Smooth muscle cell (in vitro differentiated cells): ENCODE data around the gene AGPAT4. TPM values are rescaled to one million over a fixed set of nuclear protein-coding genes. Genes with fewer than 3 reads are reported as not detected.

Experiments used
- DNase-seq: peaks from one replicate; lab custom pipeline; 2025; ENCODE audit not compliant: unreplicated experiment; lab: John Stamatoyannopoulos, UW
- H2AFZ ChIP-seq: fragments of 200-600 bp; sonication (generic); 2 replicates; pipeline ENCODE4 v1.6.0; 2016; ENCODE audit warnings: antibody characterized with exemption, low read depth, mild to moderate bottlenecking
- H3F3A ChIP-seq: fragments of 200-600 bp; sonication (generic); 2 replicates; pipeline ENCODE4 v1.6.0; 2017; ENCODE audit warnings: antibody characterized with exemption, low read depth
- H3K27ac ChIP-seq: fragments of 200-600 bp; sonication (generic); 2 replicates; pipeline ENCODE4 v1.5.1; 2016; ENCODE audit warnings: low read depth, mild to moderate bottlenecking
- H3K27me3 ChIP-seq: fragments of 200-600 bp; sonication (generic); 2 replicates; pipeline ENCODE4 v1.6.1; 2016; ENCODE audit warnings: low read depth, mild to moderate bottlenecking
- H3K36me3 ChIP-seq: fragments of 200-600 bp; sonication (generic); 2 replicates; pipeline ENCODE4 v1.5.1; 2016; ENCODE audit warnings: low read depth
- H3K4me1 ChIP-seq: fragments of 200-600 bp; sonication (generic); 2 replicates; pipeline ENCODE4 v1.5.1; 2016; ENCODE audit warnings: low read depth
- H3K4me2 ChIP-seq: fragments of 200-600 bp; sonication (generic); 2 replicates; pipeline ENCODE4 v1.6.0; 2016; ENCODE audit warnings: mild to moderate bottlenecking
- H3K4me3 ChIP-seq: fragments of 200-600 bp; sonication (generic); 2 replicates; pipeline ENCODE4 v1.5.1; 2016; ENCODE audit warnings: mild to moderate bottlenecking
- H3K79me2 ChIP-seq: fragments of 200-600 bp; sonication (generic); 2 replicates; pipeline ENCODE4 v1.6.0; 2016; ENCODE audit warnings: low read depth, mild to moderate bottlenecking
- H3K9ac ChIP-seq: fragments of 200-600 bp; sonication (generic); 2 replicates; pipeline ENCODE4 v1.6.0; 2016; ENCODE audit warnings: low read depth
- H3K9me3 ChIP-seq: fragments of 200-600 bp; sonication (generic); replicated peaks from 2 replicates; pipeline ENCODE4 v1.5.1; 2016; ENCODE audit warnings: low read depth
- H4K20me1 ChIP-seq: fragments of 200-600 bp; sonication (generic); 2 replicates; pipeline ENCODE4 v1.6.0; 2016; ENCODE audit warnings: low read depth
- whole genome bisulfite sequencing: methylation state at CpG from one replicate; pipeline ENCODE4 v1.1.7; 2016; ENCODE audit warnings: low lambda C conversion rate; 5-methylcytosine and 5-hydroxymethylcytosine counted together
- polyA plus RNA-seq: library from polyadenylated mRNA; unstranded; fragments of >200 nt; fragmentation: Nextera tagmentation; extraction: Ambion mirVana; gene quantifications from 2 replicates; pipeline ENCODE4 v1.2.1, GENCODE V29; 2016
- total RNA-seq: library from RNA; depleted of rRNA; stranded (reverse); fragments of >200 nt; gene quantifications from 2 replicates; pipeline ENCODE4 v1.2.3, GENCODE V29; 2014
- TF ChIP-seq, protein P1 (sequence below): fragments of 200-600 bp; sonication (generic); IDR thresholded peaks from 2 replicates; pipeline ENCODE4 v1.5.1; 2017; ENCODE audit warnings: borderline replicate concordance, mild to moderate bottlenecking, antibody characterized with exemption; ENCODE audit not compliant: insufficient read depth, poor library complexity, severe bottlenecking

AGPAT4 gene
- total and polyA plus RNA-seq, 2 experiments from 2014 or later, result 51.4 to 51.8 TPM

DNA sequence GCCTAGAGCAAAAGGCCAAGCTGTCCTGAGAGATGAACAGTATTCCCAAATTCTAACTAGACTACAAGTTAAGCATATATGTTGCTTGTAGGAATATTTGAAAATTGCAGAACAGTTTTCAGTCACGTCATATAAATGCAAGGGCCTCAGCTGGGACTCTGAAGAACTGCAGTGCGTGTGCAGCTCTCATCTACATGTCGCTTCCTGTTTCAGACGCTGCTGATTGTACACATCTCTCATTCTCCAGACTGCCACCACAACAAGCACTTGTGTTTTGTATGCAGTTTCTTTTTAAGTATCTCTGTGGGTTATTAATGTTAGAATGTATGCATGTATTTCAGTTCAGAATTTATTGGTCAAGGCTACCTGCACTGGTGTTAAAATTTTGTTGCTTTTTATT lies 162.6 kb downstream of the AGPAT4 start:
- Histone ChIP-seq H3K4me1 (no peaks in the 10 kb centered on the region), H3K27ac (no peak overlapping the region), H4K20me1 (no peaks in the 10 kb centered on the region), H3K36me3 (peaks cover 53% of the 10 kb centered on the region), H3K9me3 (no peaks in the 10 kb centered on the region), H2AFZ (no peak overlapping the region), H3K4me2 (no peak overlapping the region), H3K79me2 (no peaks in the 10 kb centered on the region), H3F3A (no peaks in the 10 kb centered on the region), H3K4me3 (no peak overlapping the region), H3K27me3 (no peaks in the 10 kb centered on the region), H3K9ac (no peak overlapping the region)
- TF ChIP-seq, protein P1, sequence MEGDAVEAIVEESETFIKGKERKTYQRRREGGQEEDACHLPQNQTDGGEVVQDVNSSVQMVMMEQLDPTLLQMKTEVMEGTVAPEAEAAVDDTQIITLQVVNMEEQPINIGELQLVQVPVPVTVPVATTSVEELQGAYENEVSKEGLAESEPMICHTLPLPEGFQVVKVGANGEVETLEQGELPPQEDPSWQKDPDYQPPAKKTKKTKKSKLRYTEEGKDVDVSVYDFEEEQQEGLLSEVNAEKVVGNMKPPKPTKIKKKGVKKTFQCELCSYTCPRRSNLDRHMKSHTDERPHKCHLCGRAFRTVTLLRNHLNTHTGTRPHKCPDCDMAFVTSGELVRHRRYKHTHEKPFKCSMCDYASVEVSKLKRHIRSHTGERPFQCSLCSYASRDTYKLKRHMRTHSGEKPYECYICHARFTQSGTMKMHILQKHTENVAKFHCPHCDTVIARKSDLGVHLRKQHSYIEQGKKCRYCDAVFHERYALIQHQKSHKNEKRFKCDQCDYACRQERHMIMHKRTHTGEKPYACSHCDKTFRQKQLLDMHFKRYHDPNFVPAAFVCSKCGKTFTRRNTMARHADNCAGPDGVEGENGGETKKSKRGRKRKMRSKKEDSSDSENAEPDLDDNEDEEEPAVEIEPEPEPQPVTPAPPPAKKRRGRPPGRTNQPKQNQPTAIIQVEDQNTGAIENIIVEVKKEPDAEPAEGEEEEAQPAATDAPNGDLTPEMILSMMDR, result no peak
- no peak for DNase-seq
- 90% methylated on average over 4 of the region's 4 CpGs for WGBS

DNA sequence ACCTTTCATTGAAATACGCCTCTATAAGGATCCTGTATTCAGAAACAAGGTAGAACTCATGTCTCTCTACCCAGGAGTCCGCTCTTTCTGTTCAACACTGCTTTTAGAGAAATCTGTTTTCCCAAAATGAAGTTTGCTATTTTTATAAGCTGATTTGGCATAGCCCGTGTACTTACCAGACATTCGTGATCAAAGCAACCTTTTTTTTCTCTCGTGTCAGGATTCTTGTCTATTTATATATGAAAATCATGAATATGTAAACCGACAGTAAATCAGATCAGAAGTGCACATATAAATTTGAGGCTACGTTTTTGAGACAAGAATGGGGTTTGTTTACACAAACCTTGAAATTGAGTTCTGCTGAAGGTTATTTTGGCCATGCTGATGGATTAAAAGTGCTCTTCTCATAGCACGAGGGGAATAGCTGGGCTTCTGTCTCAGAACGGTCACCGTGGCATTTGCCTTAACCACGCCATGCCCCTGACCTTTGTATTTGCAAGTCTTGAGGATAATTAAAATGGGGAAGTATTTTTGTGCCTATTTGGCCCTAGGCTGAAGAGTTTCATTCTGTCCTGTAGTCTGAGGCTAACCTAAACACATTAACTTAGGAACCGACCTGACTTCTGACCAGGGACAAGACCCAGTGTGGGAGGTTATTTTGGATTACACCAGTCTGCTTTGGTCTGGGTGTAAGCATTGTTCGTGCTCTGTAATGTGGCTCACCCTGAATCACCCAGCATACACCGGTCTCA lies 163.7 kb downstream of the AGPAT4 start:
- Histone ChIP-seq H3F3A (no peaks in the 10 kb centered on the region), H3K4me1 (no peaks in the 10 kb centered on the region), H2AFZ (no peak overlapping the region), H3K27me3 (no peaks in the 10 kb centered on the region), H4K20me1 (no peaks in the 10 kb centered on the region), H3K36me3 (peaks cover 55% of the 10 kb centered on the region), H3K4me3 (no peak overlapping the region), H3K79me2 (no peaks in the 10 kb centered on the region), H3K4me2 (no peak overlapping the region), H3K9me3 (no peaks in the 10 kb centered on the region), H3K27ac (no peak overlapping the region), H3K9ac (no peak overlapping the region)
- WGBS, result 97% methylated on average over 14 of the region's 14 CpGs
- no peak for DNase-seq
- TF ChIP-seq, protein P1, result no peak

DNA sequence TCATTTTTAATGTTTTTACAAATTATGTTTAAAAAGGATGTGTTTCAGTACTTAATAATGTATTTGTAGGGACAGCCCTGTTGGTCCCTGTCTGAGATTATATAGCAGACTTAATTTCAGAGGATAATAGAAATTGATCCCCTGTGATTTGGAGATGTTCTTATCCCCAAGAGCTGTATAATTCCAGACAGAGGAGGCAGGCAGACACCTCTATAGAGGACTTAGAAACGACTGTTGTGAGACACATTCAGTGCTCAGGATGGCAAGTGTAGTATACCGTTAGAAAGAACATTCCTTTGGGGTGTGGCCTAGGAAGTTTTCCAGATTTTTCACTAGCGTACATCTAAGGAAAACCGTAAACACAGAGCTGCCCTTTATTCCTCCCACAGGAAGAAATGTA lies 164.5 kb downstream of the AGPAT4 start:
- no peak overlapping the region for H3K27ac ChIP-seq
- no peaks in the 10 kb centered on the region for H3K27me3 ChIP-seq
- H3K4me1 ChIP-seq, result no peaks in the 10 kb centered on the region
- WGBS, result 99% methylated on average over 4 of the region's 4 CpGs
- no peaks in the 10 kb centered on the region for H4K20me1 ChIP-seq
- H3K4me2 ChIP-seq, result no peak overlapping the region
- DNase-seq, result no peak
- H3F3A ChIP-seq, result no peaks in the 10 kb centered on the region
- no peak overlapping the region for H2AFZ ChIP-seq
- no peak overlapping the region for H3K9ac ChIP-seq
- no peaks in the 10 kb centered on the region for H3K9me3 ChIP-seq
- no peak overlapping the region for H3K4me3 ChIP-seq
- H3K36me3 ChIP-seq, result peaks cover 47% of the 10 kb centered on the region
- TF ChIP-seq, protein P1, result no peak
- H3K79me2 ChIP-seq, result no peaks in the 10 kb centered on the region

DNA sequence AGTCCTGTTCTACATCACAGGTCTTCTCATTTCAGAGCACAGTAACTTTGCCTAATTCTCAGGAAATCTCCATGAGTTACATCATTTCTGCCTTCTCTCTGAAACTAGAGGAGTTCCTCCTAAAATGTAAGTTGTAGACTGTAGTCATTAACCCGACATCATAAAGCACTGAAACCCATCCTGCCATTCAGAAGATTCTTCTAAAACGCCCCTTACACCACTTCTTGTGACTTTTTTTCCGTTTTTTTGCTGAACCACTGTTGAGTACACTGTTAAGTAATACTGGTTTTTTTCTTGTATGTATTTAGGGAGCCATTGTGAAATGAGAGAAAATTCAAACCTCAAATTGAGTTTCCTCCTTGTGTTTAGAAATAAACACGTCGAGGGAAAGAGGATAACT lies 164.9 kb downstream of the AGPAT4 start:
- Histone ChIP-seq H3K4me2 (no peak overlapping the region), H3K79me2 (no peaks in the 10 kb centered on the region), H3K4me1 (no peaks in the 10 kb centered on the region), H3K27ac (no peak overlapping the region), H3K27me3 (no peaks in the 10 kb centered on the region), H2AFZ (no peak overlapping the region), H3K9ac (no peak overlapping the region), H4K20me1 (no peaks in the 10 kb centered on the region), H3K36me3 (peaks cover 44% of the 10 kb centered on the region), H3F3A (no peaks in the 10 kb centered on the region), H3K4me3 (no peak overlapping the region), H3K9me3 (no peaks in the 10 kb centered on the region)
- DNase-seq, result no peak
- 95% methylated on average over 5 of the region's 5 CpGs for WGBS
- TF ChIP-seq, protein P1, result no peak
